Esophagus squamous epithelium (tissue), 5 donors: ENCODE results near the gene THAP7. TPM values are rescaled to one million over a fixed set of nuclear protein-coding genes. Genes with fewer than 3 reads are reported as not detected.

Experiments
- DNase-seq: peaks from one replicate; lab custom pipeline; 2025; lab: John Stamatoyannopoulos, UW
- H3K27ac ChIP-seq, 4 donors: fragments of 200-600 bp; sonication (generic); one replicate each; pipeline ENCODE4 v1.5.1; 2016 to 2019; ENCODE audit warnings: mild to moderate bottlenecking in 1 of 4
- H3K27me3 ChIP-seq, 4 donors: fragments of 200-600 bp; sonication (generic); 1 replicate in 3 of 4; 2 replicates in 1 of 4; pipeline versions ENCODE4 v1.5.1 to v1.6.0; 2017 to 2021; ENCODE audit warnings: antibody characterized with exemption in 1 of 4
- H3K36me3 ChIP-seq, 3 donors: fragments of 200-600 bp; sonication (generic); one replicate each; pipeline ENCODE4 v1.5.1; 2016 to 2019
- H3K4me1 ChIP-seq, 3 donors: fragments of 200-600 bp; sonication (generic); one replicate each; pipeline ENCODE4 v1.5.1; 2017 to 2019
- H3K4me3 ChIP-seq, 4 donors: fragments of 200-600 bp; sonication (generic); 1 replicate in 3 of 4; 2 replicates in 1 of 4; pipeline ENCODE4 v1.5.1; 2016 to 2019; ENCODE audit warnings: mild to moderate bottlenecking in 2 of 4, moderate library complexity in 1 of 4
- H3K9me3 ChIP-seq, 3 donors: fragments of 200-600 bp; sonication (generic); one replicate each; pipeline ENCODE4 v1.5.1; 2016 to 2019
- CTCF ChIP-seq, 6 experiments: fragments of 450-650 bp in 4 of 6; fragments of 200-600 bp in 2 of 6; sonication (generic) in 2 of 6; IDR thresholded peaks; one replicate each; pipeline ENCODE4 v1.5.1; 2016 to 2019; ENCODE audit warnings: antibody characterized with exemption in 6 of 6, mild to moderate bottlenecking in 4 of 6, moderate library complexity in 4 of 6
- POLR2A ChIP-seq, 4 donors: fragments of 450-650 bp; IDR thresholded peaks; one replicate each; pipeline ENCODE4 v1.6.1; 2017; ENCODE audit warnings: antibody characterized with exemption in 4 of 4, mild to moderate bottlenecking in 4 of 4, moderate library complexity in 3 of 4
- WGBS, 2 donors: methylation state at CpG; one replicate each; pipeline ENCODE4 v1.1.5; 2018; 5-methylcytosine and 5-hydroxymethylcytosine counted together
- intact Hi-C: fragments of 100-400 bp; cut with DNase I; formaldehyde crosslinking; loops from one replicate; pipeline ENCODE4 v1.15.0; 2022
- total RNA-seq, 4 donors: library from RNA; depleted of rRNA; stranded (reverse); fragments of >200 nt; gene quantifications; one replicate each; pipeline ENCODE4 v1.1.0, GENCODE V29; 2016
- donor health status: DM: yes; HTN: yes; CAD: no.

Gene THAP7
- total RNA-seq, 4 donors from 2014 or later: 13.2 to 38.7 (median 32.0) TPM

- H3K4me3 ChIP-seq: no peak overlapping the region
Measured at GRCh38 chr22:20994128-20994901, 7.6 kb downstream of the THAP7 start.

GRCh38 chr22:20993304-20994127 lies 8.4 kb downstream of the THAP7 start:
- WGBS, 2 donors: 93% methylated on average over 3 of the region's 29 CpGs; no CpG with 5 or more reads in 1 of the 2 donors
- Histone ChIP-seq H3K4me1 (peaks cover 0 to 3% (median 0%) of the 10 kb centered on the region in 3 donors), H3K9me3 (no peaks in the 10 kb centered on the region), H3K27ac (no peak overlapping the region), H3K27me3 (no peaks in the 10 kb centered on the region), H3K4me3 (no peak overlapping the region), H3K36me3 (peaks cover 15 to 99% (median 37%) of the 10 kb centered on the region in 3 donors)
- no peak for DNase-seq
- no peak for TF ChIP-seq CTCF (IDR thresholded peaks at IDR 0.05)
- no peak for TF ChIP-seq POLR2A (IDR thresholded peaks at IDR 0.05)
- intact Hi-C loops: no loop called here

More at GRCh38 chr22:20994128-20994901, 7.6 kb downstream of the THAP7 start:
- DNase-seq: no peak
- intact Hi-C loops: no loop called here
- TF ChIP-seq CTCF (IDR thresholded peaks at IDR 0.05) (no peak), POLR2A (IDR thresholded peaks at IDR 0.05) (no peak)
- H3K27ac ChIP-seq: no peak overlapping the region
- H3K4me1 ChIP-seq: peaks cover 0 to 11% (median 0%) of the 10 kb centered on the region in 3 donors
- no peaks in the 10 kb centered on the region for H3K27me3 ChIP-seq
- WGBS, 2 donors: 88% methylated on average over 6 of the region's 30 CpGs; no CpG with 5 or more reads in 1 of the 2 donors
- no peaks in the 10 kb centered on the region for H3K9me3 ChIP-seq
- H3K36me3 ChIP-seq: peaks cover 18 to 99% (median 39%) of the 10 kb centered on the region in 3 donors

- H3K9me3 ChIP-seq: no peaks in the 10 kb centered on the region
- no peak for TF ChIP-seq CTCF (IDR thresholded peaks at IDR 0.05)
- no peak for TF ChIP-seq POLR2A (IDR thresholded peaks at IDR 0.05)
- H3K27me3 ChIP-seq: no peaks in the 10 kb centered on the region
- WGBS, 2 donors: 50 to 80% methylated on average over 2 to 5 of the region's 21 CpGs
- intact Hi-C loops: no loop called here
- H3K4me1 ChIP-seq: no peaks in the 10 kb centered on the region
- no peak for DNase-seq
- no peak overlapping the region for H3K4me3 ChIP-seq
- peaks cover 21 to 99% (median 32%) of the 10 kb centered on the region in 3 donors for H3K36me3 ChIP-seq
- H3K27ac ChIP-seq: no peak overlapping the region
Measured at GRCh38 chr22:20992456-20993303, 9.2 kb downstream of the THAP7 start.

GRCh38 chr22:20992056-20992442 lies 9.9 kb downstream of the THAP7 start:
- H3K36me3 ChIP-seq: peaks cover 23 to 99% (median 33%) of the 10 kb centered on the region in 3 donors
- H3K4me1 ChIP-seq: no peaks in the 10 kb centered on the region
- H3K9me3 ChIP-seq: no peaks in the 10 kb centered on the region
- H3K27me3 ChIP-seq: no peaks in the 10 kb centered on the region
- 71 to 92% methylated on average over 2 to 6 of the region's 7 CpGs for WGBS, 2 donors
- no peak overlapping the region for H3K4me3 ChIP-seq
- intact Hi-C loops: no loop called here
- DNase-seq: no peak
- H3K27ac ChIP-seq: no peak overlapping the region
- no peak for TF ChIP-seq CTCF (IDR thresholded peaks at IDR 0.05)
- TF ChIP-seq POLR2A (IDR thresholded peaks at IDR 0.05): no peak
